Vagina (tissue), 2 donors: ENCODE measurements around the gene ELAVL4. TPM values are rescaled to one million over a fixed set of nuclear protein-coding genes. Genes with fewer than 3 reads are reported as not detected.

Experiments
- DNase-seq, 2 donors: peaks; one replicate each; pipeline ENCODE4 v3.0.0-alpha.2; 2017; ENCODE audit errors: extremely low spot score in 2 of 2
- H3K27ac ChIP-seq: fragments of 200-600 bp; sonication (generic); one replicate; pipeline ENCODE4 v1.5.1; 2019
- H3K27me3 ChIP-seq: fragments of 200-600 bp; sonication (generic); one replicate; pipeline ENCODE4 v1.5.1; 2019
- H3K36me3 ChIP-seq, 2 donors: fragments of 200-600 bp; sonication (generic); one replicate each; pipeline ENCODE4 v1.5.1; 2017 to 2019
- H3K4me1 ChIP-seq: fragments of 200-600 bp; sonication (generic); one replicate; pipeline ENCODE4 v1.5.1; 2019
- H3K4me3 ChIP-seq, 2 donors: fragments of 200-600 bp; sonication (generic); 1 replicate in 1 of 2; 2 replicates in 1 of 2; pipeline ENCODE4 v1.5.1; 2016 to 2019
- H3K9me3 ChIP-seq: fragments of 200-600 bp; sonication (generic); one replicate; pipeline ENCODE4 v1.5.1; 2019
- POLR2A ChIP-seq, 2 donors: fragments of 450-650 bp; IDR thresholded peaks; one replicate each; pipeline ENCODE4 v1.6.1; 2017; ENCODE audit warnings: antibody characterized with exemption in 2 of 2, mild to moderate bottlenecking in 2 of 2, moderate library complexity in 2 of 2
- POLR2AphosphoS5 ChIP-seq, 2 donors: sonication (generic); formaldehyde crosslinking; IDR thresholded peaks; one replicate each; pipeline ENCODE4 v1.9.0; 2017; ENCODE audit warnings: antibody characterized with exemption in 2 of 2, mild to moderate bottlenecking in 2 of 2, low read depth in 1 of 2; ENCODE audit not compliant: insufficient read depth in 1 of 2
- intact Hi-C: fragments of 100-400 bp; cut with DNase I; formaldehyde crosslinking; loops from one replicate; pipeline ENCODE4 v1.15.1; 2023
- total RNA-seq: library from RNA; depleted of rRNA; stranded (reverse); fragments of >200 nt; gene quantifications from one replicate; pipeline ENCODE4 v1.2.3, GENCODE V29; 2016
- TF ChIP-seq, protein P1 (sequence below), 3 experiments: fragments of 450-650 bp in 2 of 3; fragments of 200-600 bp in 1 of 3; sonication (generic) in 1 of 3; IDR thresholded peaks; one replicate each; pipeline ENCODE4 v1.5.1; 2017 to 2019; ENCODE audit warnings: antibody characterized with exemption in 3 of 3, mild to moderate bottlenecking in 2 of 3, moderate library complexity in 2 of 3

The ELAVL4 gene
- total RNA-seq, 1 donor from 2014 or later = 2.2 TPM

DNA sequence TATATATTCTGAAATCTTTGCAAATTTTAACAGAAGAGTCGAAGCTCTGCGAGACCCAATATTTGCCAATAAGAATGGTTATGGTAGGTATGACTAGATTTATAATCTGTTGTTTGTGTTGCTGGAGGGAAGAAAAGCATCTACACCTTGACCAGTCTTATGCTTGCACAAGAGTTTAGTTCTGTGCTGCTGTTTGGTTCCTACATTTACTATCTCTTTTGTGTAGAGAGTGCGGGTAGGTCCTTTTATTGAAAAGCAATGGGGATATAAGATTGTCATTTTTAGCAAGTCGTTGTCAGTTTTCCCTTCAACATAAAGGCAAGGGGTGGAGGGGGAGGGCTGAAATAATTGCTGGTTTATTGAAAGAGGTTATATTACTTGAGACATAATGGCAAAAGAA is 396 bp downstream of the ELAVL4 start:
- no peaks in the 10 kb centered on the region for H3K9me3 ChIP-seq
- H3K27me3 ChIP-seq = no peaks in the 10 kb centered on the region
- H3K4me1 ChIP-seq = peaks cover 8% of the 10 kb centered on the region
- H3K4me3 ChIP-seq = no peak overlapping the region
- DNase-seq = no peak
- no peak overlapping the region for H3K27ac ChIP-seq
- no peaks in the 10 kb centered on the region for H3K36me3 ChIP-seq
- TF ChIP-seq POLR2AphosphoS5 (IDR thresholded peaks at IDR 0.05; ENCODE audit: insufficient read depth in 1 of 2, low read depth in 1 of 2) (no peak), POLR2A (IDR thresholded peaks at IDR 0.05) (no peak)
- TF ChIP-seq, protein P1, sequence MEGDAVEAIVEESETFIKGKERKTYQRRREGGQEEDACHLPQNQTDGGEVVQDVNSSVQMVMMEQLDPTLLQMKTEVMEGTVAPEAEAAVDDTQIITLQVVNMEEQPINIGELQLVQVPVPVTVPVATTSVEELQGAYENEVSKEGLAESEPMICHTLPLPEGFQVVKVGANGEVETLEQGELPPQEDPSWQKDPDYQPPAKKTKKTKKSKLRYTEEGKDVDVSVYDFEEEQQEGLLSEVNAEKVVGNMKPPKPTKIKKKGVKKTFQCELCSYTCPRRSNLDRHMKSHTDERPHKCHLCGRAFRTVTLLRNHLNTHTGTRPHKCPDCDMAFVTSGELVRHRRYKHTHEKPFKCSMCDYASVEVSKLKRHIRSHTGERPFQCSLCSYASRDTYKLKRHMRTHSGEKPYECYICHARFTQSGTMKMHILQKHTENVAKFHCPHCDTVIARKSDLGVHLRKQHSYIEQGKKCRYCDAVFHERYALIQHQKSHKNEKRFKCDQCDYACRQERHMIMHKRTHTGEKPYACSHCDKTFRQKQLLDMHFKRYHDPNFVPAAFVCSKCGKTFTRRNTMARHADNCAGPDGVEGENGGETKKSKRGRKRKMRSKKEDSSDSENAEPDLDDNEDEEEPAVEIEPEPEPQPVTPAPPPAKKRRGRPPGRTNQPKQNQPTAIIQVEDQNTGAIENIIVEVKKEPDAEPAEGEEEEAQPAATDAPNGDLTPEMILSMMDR (IDR thresholded peaks at IDR 0.05) = no peak
- intact Hi-C loops = no loop called here

DNA sequence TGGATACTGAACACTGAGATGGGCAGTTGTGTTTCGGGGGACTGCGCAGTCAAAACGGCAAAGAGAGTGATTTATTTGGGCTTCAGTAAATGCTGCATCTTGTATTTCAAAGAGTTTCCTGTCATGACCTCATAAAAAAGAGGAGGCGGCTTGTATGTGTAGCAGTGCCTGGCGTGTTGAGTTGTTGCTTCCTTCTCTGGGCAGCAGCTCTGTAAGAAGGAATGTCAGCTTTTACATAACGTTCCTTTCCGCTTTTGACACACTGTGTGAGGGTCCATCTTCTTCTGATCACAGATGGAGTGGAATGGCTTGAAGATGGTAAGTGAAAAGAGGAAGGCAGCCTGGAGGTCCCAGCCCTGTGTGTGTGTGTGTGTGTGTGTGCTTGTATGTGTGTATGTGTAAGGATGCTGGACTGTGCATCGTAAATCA is 941 bp downstream of the ELAVL4 start:
- H3K36me3 ChIP-seq = no peaks in the 10 kb centered on the region
- no peaks in the 10 kb centered on the region for H3K9me3 ChIP-seq
- H3K4me1 ChIP-seq = peaks cover 8% of the 10 kb centered on the region
- no peak overlapping the region for H3K4me3 ChIP-seq
- intact Hi-C loops = no loop called here
- no peak overlapping the region for H3K27ac ChIP-seq
- no peaks in the 10 kb centered on the region for H3K27me3 ChIP-seq
- no peak for TF ChIP-seq POLR2AphosphoS5 (IDR thresholded peaks at IDR 0.05; ENCODE audit: insufficient read depth in 1 of 2, low read depth in 1 of 2)
- no peak for TF ChIP-seq POLR2A (IDR thresholded peaks at IDR 0.05)
- TF ChIP-seq, protein P1 (IDR thresholded peaks at IDR 0.05) = no peak
- no peak for DNase-seq

DNA sequence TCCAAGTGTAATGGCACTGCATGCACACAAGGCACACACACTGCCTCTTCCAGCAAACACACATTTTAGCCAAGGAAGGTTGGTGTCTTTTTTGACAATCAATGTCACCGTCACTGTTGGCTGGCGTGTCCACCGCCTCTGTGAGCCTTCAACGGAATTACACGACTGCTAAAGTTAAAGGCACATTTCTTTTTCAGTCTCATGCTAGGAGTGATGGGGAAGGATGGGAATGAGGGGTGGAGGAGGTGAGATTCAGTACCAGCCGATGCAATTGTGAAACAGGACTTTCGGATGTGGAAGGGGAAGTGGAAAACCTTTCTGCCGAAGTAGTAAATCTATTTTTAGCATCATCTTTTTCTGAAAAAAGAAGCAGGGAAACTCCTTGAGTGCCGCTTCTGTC is 1.4 kb downstream of the ELAVL4 start:
- no peaks in the 10 kb centered on the region for H3K27me3 ChIP-seq
- no peak for TF ChIP-seq POLR2AphosphoS5 (IDR thresholded peaks at IDR 0.05; ENCODE audit: insufficient read depth in 1 of 2, low read depth in 1 of 2)
- no peak for TF ChIP-seq POLR2A (IDR thresholded peaks at IDR 0.05)
- TF ChIP-seq, protein P1 (IDR thresholded peaks at IDR 0.05) = no peak

DNA sequence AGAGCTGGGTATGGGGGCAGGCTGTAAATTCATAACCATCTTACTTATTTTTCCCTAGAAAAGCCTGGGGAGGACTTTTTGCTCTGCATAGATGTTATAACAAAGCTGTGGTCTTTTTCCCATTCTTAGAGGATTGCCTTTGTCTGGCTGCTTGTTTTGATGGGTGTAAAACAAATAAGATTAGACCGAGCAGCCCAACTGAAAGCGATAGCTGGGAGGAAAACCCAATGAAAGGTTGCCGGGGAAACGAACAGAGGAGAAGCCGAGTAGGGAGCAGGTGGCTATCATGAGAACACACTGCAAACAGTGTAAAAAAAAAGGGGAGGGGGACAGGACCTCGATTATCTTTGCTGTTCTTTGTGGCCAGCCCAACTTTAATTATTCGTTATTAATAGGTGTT is 1.9 kb downstream of the ELAVL4 start:
- no peak overlapping the region for H3K27ac ChIP-seq
- no peaks in the 10 kb centered on the region for H3K27me3 ChIP-seq
- no peak for DNase-seq
- no peaks in the 10 kb centered on the region for H3K9me3 ChIP-seq
- H3K36me3 ChIP-seq = no peaks in the 10 kb centered on the region
- H3K4me1 ChIP-seq = peaks cover 8% of the 10 kb centered on the region
- TF ChIP-seq, protein P1 (IDR thresholded peaks at IDR 0.05) = no peak
- no peak for TF ChIP-seq POLR2A (IDR thresholded peaks at IDR 0.05)
- TF ChIP-seq POLR2AphosphoS5 (IDR thresholded peaks at IDR 0.05; ENCODE audit: insufficient read depth in 1 of 2, low read depth in 1 of 2) = no peak
- H3K4me3 ChIP-seq = no peak overlapping the region
- intact Hi-C loops = no loop called here

More for the DNA sequence above, 1.4 kb downstream of the ELAVL4 start:
- Histone ChIP-seq H3K9me3 (no peaks in the 10 kb centered on the region), H3K4me1 (peaks cover 8% of the 10 kb centered on the region), H3K36me3 (no peaks in the 10 kb centered on the region), H3K27ac (no peak overlapping the region), H3K4me3 (no peak overlapping the region)
- DNase-seq = no peak
- intact Hi-C loops = no loop called here

DNA sequence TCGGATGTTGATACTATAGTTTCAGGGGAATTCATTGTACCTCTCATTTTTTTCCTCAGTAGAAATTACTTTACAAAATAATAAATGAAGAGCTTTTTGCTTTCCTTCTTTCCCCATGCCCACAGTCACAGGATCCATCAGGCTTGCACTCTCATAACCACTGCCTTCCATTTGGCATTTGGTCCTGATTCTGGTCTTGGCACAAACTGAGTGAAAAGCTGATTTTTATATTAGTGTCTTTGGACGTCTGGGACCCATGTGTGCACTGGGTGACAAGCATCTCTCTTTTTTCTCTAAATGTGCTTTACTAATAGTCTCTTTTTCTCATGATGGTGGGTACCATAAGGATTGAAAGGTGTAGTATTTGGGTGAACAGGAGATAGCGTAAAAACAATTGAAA is 2.8 kb downstream of the ELAVL4 start:
- TF ChIP-seq POLR2A (IDR thresholded peaks at IDR 0.05) (no peak), POLR2AphosphoS5 (IDR thresholded peaks at IDR 0.05; ENCODE audit: insufficient read depth in 1 of 2, low read depth in 1 of 2) (no peak)
- TF ChIP-seq, protein P1 (IDR thresholded peaks at IDR 0.05) = no peak
- no peak for DNase-seq
- Histone ChIP-seq H3K27me3 (no peaks in the 10 kb centered on the region), H3K36me3 (no peaks in the 10 kb centered on the region), H3K4me1 (peaks cover 8% of the 10 kb centered on the region), H3K4me3 (no peak overlapping the region), H3K9me3 (no peaks in the 10 kb centered on the region), H3K27ac (no peak overlapping the region)
- intact Hi-C loops = no loop called here
